ENCODE results near the gene GPAT3. TPM values are rescaled to one million over a fixed set of nuclear protein-coding genes. Genes with fewer than 3 reads are reported as not detected.

The GPAT3 gene
- total RNA-seq, 1 donor from 2014 or later: 11.3 TPM

- Mint-ChIP-seq H3K9me3 (peaks cover 5% of the 10 kb centered on the region), H3K27me3 (peaks cover 39% of the 10 kb centered on the region), H3K4me3 (no peak overlapping the region), H3K4me1 (ENCODE audit: unreplicated experiment) (peaks cover 6% of the 10 kb centered on the region), H3K36me3 (no peaks in the 10 kb centered on the region), H3K27ac (no peak overlapping the region)
- DNase-seq (ENCODE audit: extremely low spot score, unreplicated experiment): no peak
- TF ChIP-seq CTCF (conservative IDR thresholded peaks at IDR 0.05): peak; percentile 89
Observed at GRCh38 chr4:83639849-83640493, 104.1 kb downstream of the GPAT3 start.

- Mint-ChIP-seq H3K9me3 (no peaks in the 10 kb centered on the region), H3K4me1 (ENCODE audit: unreplicated experiment) (peaks cover 7% of the 10 kb centered on the region), H3K27me3 (peaks cover 41% of the 10 kb centered on the region), H3K36me3 (no peaks in the 10 kb centered on the region), H3K27ac (no peak overlapping the region), H3K4me3 (no peak overlapping the region)
- DNase-seq (ENCODE audit: extremely low spot score, unreplicated experiment): no peak
- TF ChIP-seq CTCF (conservative IDR thresholded peaks at IDR 0.05): no peak
Observed at GRCh38 chr4:83643036-83643435, 107.1 kb downstream of the GPAT3 start.

GRCh38 chr4:83644677-83645659 is 109.1 kb downstream of the GPAT3 start:
- Mint-ChIP-seq H3K4me1 (ENCODE audit: unreplicated experiment) (peaks cover 4% of the 10 kb centered on the region), H3K36me3 (no peaks in the 10 kb centered on the region), H3K4me3 (no peak overlapping the region), H3K27ac (no peak overlapping the region), H3K9me3 (no peaks in the 10 kb centered on the region), H3K27me3 (peaks cover 39% of the 10 kb centered on the region)
- DNase-seq (ENCODE audit: extremely low spot score, unreplicated experiment): no peak
- peak; percentile 97 for TF ChIP-seq CTCF (conservative IDR thresholded peaks at IDR 0.05)

- Mint-ChIP-seq H3K27ac (no peak overlapping the region), H3K27me3 (peaks cover 25% of the 10 kb centered on the region), H3K4me1 (ENCODE audit: unreplicated experiment) (peaks cover 4% of the 10 kb centered on the region), H3K4me3 (no peak overlapping the region), H3K36me3 (no peaks in the 10 kb centered on the region), H3K9me3 (no peaks in the 10 kb centered on the region)
- DNase-seq (ENCODE audit: extremely low spot score, unreplicated experiment): no peak
- no peak for TF ChIP-seq CTCF (conservative IDR thresholded peaks at IDR 0.05)
Observed at GRCh38 chr4:83646538-83647239, 110.8 kb downstream of the GPAT3 start.

GRCh38 chr4:83651846-83652245 is 115.9 kb downstream of the GPAT3 start:
- no peak overlapping the region for H3K4me3 Mint-ChIP-seq
- no peak for DNase-seq (ENCODE audit: extremely low spot score, unreplicated experiment)
- no peak for TF ChIP-seq CTCF (conservative IDR thresholded peaks at IDR 0.05)
- H3K9me3 Mint-ChIP-seq: no peaks in the 10 kb centered on the region
- peaks cover under 1% of the 10 kb centered on the region for H3K4me1 Mint-ChIP-seq (ENCODE audit: unreplicated experiment)
- no peak overlapping the region for H3K27ac Mint-ChIP-seq
- H3K27me3 Mint-ChIP-seq: no peaks in the 10 kb centered on the region
- H3K36me3 Mint-ChIP-seq: no peaks in the 10 kb centered on the region

Other genes starting within 250 kb of the GPAT3 start
- 17.6 and 87.8 TPM in 2 replicates for gene HPSE, start 201.3 kb upstream of the GPAT3 start, total RNA-seq (ENCODE audit: low replicate concordance)
- 18.0 and 20.8 TPM in 2 replicates for gene HELQ, start 80.3 kb upstream of the GPAT3 start, total RNA-seq (ENCODE audit: low replicate concordance)
- gene MRPS18C, start 80.0 kb upstream of the GPAT3 start, total RNA-seq (ENCODE audit: low replicate concordance): 47.8 and 50.1 TPM in 2 replicates
- 15.7 and 22.8 TPM in 2 replicates for gene ABRAXAS1, start 51.0 kb upstream of the GPAT3 start, total RNA-seq (ENCODE audit: low replicate concordance)